A549 treated with Hydrocortisone at 1 μM for 4 hours (cell line): ENCODE data around the gene TCP1. TPM values are rescaled to one million over a fixed set of nuclear protein-coding genes. Genes with fewer than 3 reads are reported as not detected.

Experiments used
- total RNA-seq: library from RNA; stranded (reverse); fragments of 200-300 nt; extraction: Qiagen RNA extraction; gene quantifications from 5 replicates; pipeline ENCODE4 v1.2.3, GENCODE V29; 2022

TCP1 gene
- total RNA-seq: 212 to 282 TPM (median 226 TPM) in 5 replicates

GRCh38 chr6:159789377-159790148, at the start of gene TCP1:
Gene TCP1, minus strand, starts transcription at chr6:159789602. Its CDS starts 134 bp downstream, at chr6:159789468.

GRCh38 chr6:159800141-159800865, 10.9 kb upstream of the TCP1 start, which contains the start of gene PNLDC1:
Gene PNLDC1, plus strand, starts transcription at chr6:159800276. Its CDS starts 32 bp downstream, at chr6:159800308.

GRCh38 chr6:159790149-159790955, 950 bp upstream of the TCP1 start, which contains the start of gene MRPL18:
Gene MRPL18, plus strand, starts transcription at chr6:159790467. Its CDS starts 121 bp downstream, at chr6:159790588.

GRCh38 chr6:159761873-159762680, 27.3 kb downstream of the TCP1 start, which contains the start of gene ACAT2:
Gene ACAT2, plus strand, starts transcription at chr6:159762045. Its CDS starts 43 bp downstream, at chr6:159762088.

Other genes starting within 250 kb of the TCP1 start
- gene SOD2, start 96.4 kb downstream of the TCP1 start, total RNA-seq: 152 to 199 TPM (median 183 TPM) in 5 replicates
- gene WTAP, start 62.1 kb downstream of the TCP1 start, total RNA-seq: 67.4 to 70.9 TPM (median 68.0 TPM) in 5 replicates
- gene ACAT2, start 27.6 kb downstream of the TCP1 start, total RNA-seq: 24.9 to 30.0 TPM (median 27.2 TPM) in 5 replicates
- 76.8 to 102 TPM (median 89.8 TPM) in 5 replicates for gene MRPL18, start 865 bp upstream of the TCP1 start, total RNA-seq
- 0.08 to 0.14 TPM in 2 of 5 replicates, not detected in the others for gene PNLDC1, start 10.7 kb upstream of the TCP1 start, total RNA-seq
- not detected in 5 replicates for gene MAS1, start 101.4 kb upstream of the TCP1 start, total RNA-seq
- 27.4 to 41.2 TPM (median 29.0 TPM) in 5 replicates for gene IGF2R, start 179.5 kb upstream of the TCP1 start, total RNA-seq